T1000 (cell line): ENCODE results near the gene TMEM183A.

Experiments
- DNase-seq: peaks from one replicate; lab custom pipeline; 2025; ENCODE audit warnings: mixed read lengths; lab: John Stamatoyannopoulos, UW

Gene TMEM183A

DNA sequence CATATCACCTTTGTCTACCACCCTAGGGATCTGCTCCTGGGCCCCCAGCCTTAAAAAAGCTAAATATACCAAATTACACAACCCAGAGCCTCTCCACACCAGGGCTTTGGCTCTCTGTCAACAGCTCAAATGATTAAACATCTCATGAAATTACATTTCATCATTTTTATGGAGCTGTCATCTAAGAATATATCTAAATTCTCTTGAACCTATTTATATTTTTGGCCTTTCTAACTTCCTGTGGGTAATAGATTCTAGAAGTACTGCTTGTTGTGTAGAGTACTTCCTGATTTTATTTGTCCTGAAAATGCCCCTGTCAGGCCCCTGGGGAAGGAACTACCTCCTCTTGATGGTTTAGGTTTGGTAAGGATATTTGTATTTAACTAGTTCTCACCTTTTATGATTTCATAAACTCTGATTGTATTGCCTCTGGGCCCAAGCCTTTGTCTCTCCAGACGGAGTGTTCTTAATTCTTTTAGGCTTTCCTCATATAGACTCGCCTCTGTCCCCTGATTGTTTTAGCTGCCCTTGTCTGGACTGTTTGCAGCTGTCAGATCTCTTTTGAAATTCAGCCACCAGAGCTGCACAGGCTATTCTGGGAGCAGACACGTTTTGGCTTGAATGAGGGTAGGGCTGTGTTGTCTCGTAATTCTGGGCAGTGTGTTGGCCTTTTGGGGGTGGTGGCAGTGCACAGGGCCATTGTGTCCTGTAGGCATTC, 62.0 kb downstream of the TMEM183A start:
- DNase-seq: no peak

DNA sequence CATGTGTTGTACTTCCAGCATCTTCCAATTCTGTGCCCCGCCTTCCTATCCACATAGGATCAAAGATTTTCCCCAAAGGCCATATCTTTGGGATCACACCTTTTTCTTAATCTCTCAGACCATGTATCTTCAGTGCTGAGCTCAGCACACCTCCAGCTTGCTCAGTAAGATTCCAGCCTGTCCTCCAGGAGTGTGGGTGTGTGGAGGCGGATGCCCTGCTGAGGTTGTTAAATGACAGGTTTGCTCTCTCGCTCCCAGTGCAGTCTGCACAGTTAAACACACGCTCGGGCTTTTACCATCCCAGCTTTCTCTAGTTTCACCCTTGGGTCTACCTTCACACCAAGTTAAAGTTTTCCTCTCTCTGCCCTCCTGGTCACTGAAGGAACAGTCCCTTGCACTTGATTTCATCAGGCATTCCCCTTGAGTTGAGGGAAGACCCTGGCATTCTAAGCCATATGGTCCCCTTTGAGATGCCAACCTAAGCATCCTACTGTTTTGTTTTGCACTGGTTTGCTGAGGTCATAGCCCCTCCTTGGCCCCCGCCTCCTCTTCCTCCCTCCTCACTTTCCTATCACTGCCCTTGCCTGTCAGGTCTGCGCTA, 64.9 kb downstream of the TMEM183A start:
- DNase-seq: no peak

DNA sequence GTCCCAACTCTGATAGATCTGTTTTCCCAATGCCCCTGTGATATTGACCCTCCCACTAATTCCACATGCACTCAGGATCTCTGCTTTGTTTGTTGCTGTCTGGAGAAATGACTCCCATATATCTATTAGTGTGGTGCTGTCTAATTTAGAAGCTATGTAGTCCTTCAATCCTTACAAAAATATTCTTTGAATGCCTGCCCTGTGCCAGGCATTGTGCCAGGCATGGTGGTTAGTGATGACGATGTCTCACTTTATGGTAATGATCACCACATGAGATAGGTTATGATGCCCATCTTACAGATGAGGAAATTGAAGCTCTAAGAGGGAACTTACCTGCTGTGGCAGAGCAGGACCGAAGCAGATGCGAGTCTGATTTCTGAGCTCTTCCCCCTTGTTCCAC, 65.7 kb downstream of the TMEM183A start:
- no peak for DNase-seq

DNA sequence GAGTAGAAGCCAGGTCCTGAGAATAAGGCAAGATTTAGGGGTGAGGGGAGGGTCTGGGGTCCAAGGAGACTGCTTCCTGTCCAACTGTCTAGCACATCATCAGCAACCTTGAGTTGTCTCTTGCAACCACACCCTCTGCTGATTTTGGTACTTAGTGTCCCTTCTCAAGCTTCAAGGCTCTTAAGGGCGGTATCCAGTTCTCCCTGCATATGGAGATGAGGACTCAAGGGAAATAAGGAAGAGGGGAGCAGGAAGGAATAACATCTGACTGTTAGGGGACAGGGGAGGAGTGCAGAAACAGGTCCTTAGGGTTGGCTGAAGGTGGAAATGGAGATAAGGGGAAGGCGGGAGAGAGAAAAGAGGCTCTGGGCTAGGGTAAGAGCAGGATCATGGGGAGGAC, 66.3 kb downstream of the TMEM183A start:
- DNase-seq: no peak
